ENCODE measurements around the gene B4GALT6.

The B4GALT6 gene

GRCh38 chr18:31722369-31722957, 38.1 kb upstream of the B4GALT6 start:
- CTCF ChIA-PET: interaction anchor here (0.6 to 4.2 kb wide), 26 partner anchors 10 to 753 kb away, joined by 3 to 27 read pairs (median 4); no protein-coding TSS in a partner anchor
- DNase-seq (ENCODE audit: extremely low spot score): peak; percentile 95
- POLR2A ChIA-PET: interaction anchor here (1.1 to 1.3 kb wide), 2 partner anchors 38 to 221 kb away, joined by 3 read pairs; partner anchors contain the start of genes B4GALT6 and TRAPPC8
- TF ChIP-seq FOXK2 (IDR thresholded peaks at IDR 0.05) (no peak), FOXA1 (IDR thresholded peaks at IDR 0.05) (no peak), BHLHE40 (IDR thresholded peaks at IDR 0.05; ENCODE audit: borderline replicate concordance) (no peak), CTBP1 (IDR thresholded peaks at IDR 0.05; ENCODE audit: borderline replicate concordance) (no peak), FOXM1 (IDR thresholded peaks at IDR 0.05; ENCODE audit: borderline replicate concordance) (no peak), NFRKB (IDR thresholded peaks at IDR 0.05) (no peak), PKNOX1 (IDR thresholded peaks at IDR 0.05) (no peak), ZNF384 (IDR thresholded peaks at IDR 0.05) (no peak), SP1 (IDR thresholded peaks at IDR 0.05) (no peak), HDGF (IDR thresholded peaks at IDR 0.05; ENCODE audit: borderline replicate concordance) (no peak), TARDBP (IDR thresholded peaks at IDR 0.05) (no peak), ELF4 (IDR thresholded peaks at IDR 0.05) (no peak), ARNT (IDR thresholded peaks at IDR 0.05) (no peak), L3MBTL2 (conservative IDR thresholded peaks at IDR 0.05) (no peak), LEF1 (IDR thresholded peaks at IDR 0.05; ENCODE audit: borderline replicate concordance) (no peak), SUZ12 (IDR thresholded peaks at IDR 0.05) (no peak)

- DNase-seq (ENCODE audit: extremely low spot score): no peak
- CTCF ChIA-PET: interaction anchor here (0.9 to 4.2 kb wide), 15 partner anchors 10 to 752 kb away, joined by 3 to 27 read pairs (median 4); no protein-coding TSS in a partner anchor
- TF ChIP-seq CTBP1 (IDR thresholded peaks at IDR 0.05; ENCODE audit: borderline replicate concordance): no peak
- TF ChIP-seq FOXM1 (IDR thresholded peaks at IDR 0.05; ENCODE audit: borderline replicate concordance): no peak
- no peak for TF ChIP-seq PKNOX1 (IDR thresholded peaks at IDR 0.05)
- TF ChIP-seq FOXK2 (IDR thresholded peaks at IDR 0.05): no peak
- TF ChIP-seq SP1 (IDR thresholded peaks at IDR 0.05): no peak
- no peak for TF ChIP-seq BHLHE40 (IDR thresholded peaks at IDR 0.05; ENCODE audit: borderline replicate concordance)
- no peak for TF ChIP-seq ELF4 (IDR thresholded peaks at IDR 0.05)
- no peak for TF ChIP-seq ARNT (IDR thresholded peaks at IDR 0.05)
- TF ChIP-seq L3MBTL2 (conservative IDR thresholded peaks at IDR 0.05): no peak
- TF ChIP-seq TARDBP (IDR thresholded peaks at IDR 0.05): no peak
- TF ChIP-seq ZNF384 (IDR thresholded peaks at IDR 0.05): no peak
- TF ChIP-seq LEF1 (IDR thresholded peaks at IDR 0.05; ENCODE audit: borderline replicate concordance): no peak
- no peak for TF ChIP-seq SUZ12 (IDR thresholded peaks at IDR 0.05)
- TF ChIP-seq FOXA1 (IDR thresholded peaks at IDR 0.05): no peak
- TF ChIP-seq NFRKB (IDR thresholded peaks at IDR 0.05): no peak
- TF ChIP-seq HDGF (IDR thresholded peaks at IDR 0.05; ENCODE audit: borderline replicate concordance): no peak
- POLR2A ChIA-PET: no interaction called here
Observed at GRCh38 chr18:31721601-31722000, 37.2 kb upstream of the B4GALT6 start.

- POLR2A ChIA-PET: no interaction called here
- CTCF ChIA-PET: interaction anchor here (0.6 to 1.3 kb wide), 2 partner anchors 44 to 747 kb away, joined by 3 to 4 read pairs; no protein-coding TSS in a partner anchor
- TF ChIP-seq NFRKB (IDR thresholded peaks at IDR 0.05) (no peak), PKNOX1 (IDR thresholded peaks at IDR 0.05) (no peak)
- no peak for DNase-seq (ENCODE audit: extremely low spot score)
Observed at GRCh38 chr18:31720867-31721266, 36.5 kb upstream of the B4GALT6 start.

- TF ChIP-seq FOXK2 (IDR thresholded peaks at IDR 0.05) (no peak), NFRKB (IDR thresholded peaks at IDR 0.05) (no peak), ARNT (IDR thresholded peaks at IDR 0.05) (no peak), CTBP1 (IDR thresholded peaks at IDR 0.05; ENCODE audit: borderline replicate concordance) (no peak), ELF4 (IDR thresholded peaks at IDR 0.05) (no peak), FOXA1 (IDR thresholded peaks at IDR 0.05) (no peak), ZNF384 (IDR thresholded peaks at IDR 0.05) (no peak), SP1 (IDR thresholded peaks at IDR 0.05) (no peak), LEF1 (IDR thresholded peaks at IDR 0.05; ENCODE audit: borderline replicate concordance) (no peak), FOXM1 (IDR thresholded peaks at IDR 0.05; ENCODE audit: borderline replicate concordance) (no peak), HDGF (IDR thresholded peaks at IDR 0.05; ENCODE audit: borderline replicate concordance) (no peak), L3MBTL2 (conservative IDR thresholded peaks at IDR 0.05) (no peak), TARDBP (IDR thresholded peaks at IDR 0.05) (no peak), BHLHE40 (IDR thresholded peaks at IDR 0.05; ENCODE audit: borderline replicate concordance) (no peak), PKNOX1 (IDR thresholded peaks at IDR 0.05) (no peak), SUZ12 (IDR thresholded peaks at IDR 0.05) (no peak)
- ChIA-PET CTCF (no interaction called here), POLR2A (no interaction called here)
- DNase-seq (ENCODE audit: extremely low spot score): no peak
Observed at GRCh38 chr18:31719363-31720006, 35.1 kb upstream of the B4GALT6 start.

GRCh38 chr18:31718386-31718785, 34.0 kb upstream of the B4GALT6 start:
- ChIA-PET POLR2A (no interaction called here), CTCF (no interaction called here)
- DNase-seq (ENCODE audit: extremely low spot score): no peak
- TF ChIP-seq SUZ12 (IDR thresholded peaks at IDR 0.05) (no peak), ELF4 (IDR thresholded peaks at IDR 0.05) (no peak), NFRKB (IDR thresholded peaks at IDR 0.05) (no peak), SP1 (IDR thresholded peaks at IDR 0.05) (no peak)
